Measurements from ENCODE around the gene SMG9.
"Not testable (repeated sequence)": the region's sequence is repeated elsewhere in the genome, so short reads cannot be mapped to it uniquely, and the experiment has no call there.

Gene SMG9

DNA sequence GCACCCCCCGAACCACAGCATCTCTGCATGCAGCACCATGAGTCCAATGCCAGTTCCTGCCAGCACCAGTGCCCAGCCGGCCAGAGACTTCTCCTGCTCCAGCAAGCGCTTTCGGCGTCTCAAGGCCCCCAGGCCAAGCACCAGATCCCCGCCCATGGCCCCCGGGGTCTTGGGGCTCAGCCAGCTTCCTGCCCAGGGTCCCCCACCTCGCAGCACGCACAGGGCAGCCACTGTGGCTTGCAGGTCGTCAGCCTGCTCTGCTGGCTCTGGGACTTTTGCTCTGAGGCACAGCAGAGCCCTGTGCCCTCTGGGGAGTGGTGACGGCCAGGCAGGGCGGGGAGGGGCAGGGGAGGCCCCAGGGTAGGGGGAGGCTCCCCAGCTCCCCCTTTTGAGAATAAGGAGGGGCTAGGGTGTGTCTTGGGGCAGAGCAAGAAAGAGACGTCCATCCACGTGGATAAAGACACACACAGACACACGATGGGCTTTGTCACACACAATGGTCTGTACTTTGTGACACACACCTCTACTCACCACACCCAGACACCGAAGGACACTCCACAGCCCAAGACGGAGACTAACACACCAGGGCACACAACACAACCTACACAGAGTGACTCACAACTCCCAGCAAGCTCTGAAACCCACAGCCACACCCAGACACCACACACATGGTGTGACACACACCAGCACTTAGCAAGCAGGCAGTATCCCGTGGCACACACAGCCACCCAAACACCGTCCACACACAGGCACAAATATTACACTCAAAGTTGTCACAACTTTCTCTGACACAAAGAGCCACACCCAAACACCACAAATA, 26.2 kb upstream of the SMG9 start, which contains the start of gene KCNN4:
Gene KCNN4, minus strand, starts transcription at position 268 of the 820 bp plus-strand sequence. Its CDS starts 112 bp downstream, at position 156.
- no peak for DNase-seq (ENCODE audit: low read depth)

GRCh38 chr19:43779820-43780219, 25.1 kb upstream of the SMG9 start:
- no peak for DNase-seq (ENCODE audit: low read depth)

- no peak for DNase-seq (ENCODE audit: low read depth)
Measured at GRCh38 chr19:43779147-43779819, 24.5 kb upstream of the SMG9 start.

DNA sequence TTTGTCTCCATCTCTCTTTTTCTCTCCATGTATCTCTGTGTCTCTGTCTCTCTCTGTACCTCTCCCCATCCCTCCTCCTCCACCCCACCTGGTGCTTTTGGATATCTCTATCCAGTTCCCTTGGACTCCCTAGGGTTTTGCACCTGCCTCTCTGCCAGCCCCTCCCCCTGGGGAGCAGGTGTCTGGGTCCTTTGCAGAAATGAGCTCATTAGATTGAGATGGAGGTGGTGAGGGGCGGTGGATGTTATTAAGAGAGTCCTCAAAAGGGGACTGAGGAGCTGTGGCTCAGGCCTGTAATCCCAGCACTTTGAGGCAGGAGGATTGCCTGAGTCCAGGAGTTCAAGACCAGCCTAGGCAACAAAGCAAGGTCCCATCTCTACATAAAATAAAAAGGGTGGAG, 23.9 kb upstream of the SMG9 start:
- DNase-seq (ENCODE audit: low read depth) = no peak

DNA sequence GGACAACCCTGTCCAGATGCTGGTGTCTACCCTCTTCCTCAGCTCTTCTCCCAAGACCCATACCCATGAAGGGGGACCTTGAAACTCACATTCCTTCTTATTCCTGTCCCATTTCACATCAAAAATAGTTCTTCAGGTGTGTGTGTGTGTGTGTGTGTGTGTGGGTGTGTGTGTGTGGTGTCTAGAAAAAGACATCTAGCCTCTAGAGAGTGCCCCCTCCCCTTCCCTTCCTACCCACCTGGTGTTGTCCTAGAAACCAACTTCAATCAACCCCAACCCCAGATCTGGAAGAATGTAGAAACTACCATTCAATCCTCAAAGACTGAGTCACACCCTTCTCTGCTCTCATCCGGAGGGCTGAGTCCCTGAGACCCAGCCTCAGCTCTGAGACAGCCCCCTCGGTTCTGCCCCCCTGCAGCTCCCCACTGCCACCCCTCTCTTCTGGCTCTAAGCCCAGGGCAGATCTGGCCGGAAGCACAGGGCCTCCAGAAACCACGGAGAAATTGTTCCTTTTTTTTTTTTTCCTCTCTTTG, 22.5 kb upstream of the SMG9 start:
- no peak for DNase-seq (ENCODE audit: low read depth)

DNA sequence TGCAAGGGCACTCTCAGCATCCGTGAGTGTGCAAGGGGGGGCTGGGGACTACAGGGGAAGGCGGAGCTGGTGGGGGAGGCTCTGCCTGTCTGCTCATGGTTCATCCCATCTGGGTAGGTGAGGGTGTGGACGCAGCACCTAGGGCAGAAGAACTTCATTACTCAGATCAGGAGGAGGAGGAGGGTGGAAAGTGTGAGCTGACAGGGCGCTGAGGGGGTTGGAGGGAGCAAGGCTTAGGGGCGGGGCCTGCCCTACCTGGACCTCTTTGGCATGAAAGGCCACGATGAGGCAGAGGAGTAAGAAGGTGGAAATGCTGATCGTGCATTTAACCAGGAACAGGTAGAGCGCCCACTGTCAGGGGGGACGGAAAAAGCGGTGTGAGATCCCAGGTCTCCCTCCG, 21.5 kb upstream of the SMG9 start:
- no peak for DNase-seq (ENCODE audit: low read depth)

GRCh38 chr19:43775299-43775890, 20.6 kb upstream of the SMG9 start:
- DNase-seq (ENCODE audit: low read depth) = no peak

GRCh38 chr19:43774940-43775258, 20.1 kb upstream of the SMG9 start:
- DNase-seq (ENCODE audit: low read depth) = not testable (repeated sequence)

DNA sequence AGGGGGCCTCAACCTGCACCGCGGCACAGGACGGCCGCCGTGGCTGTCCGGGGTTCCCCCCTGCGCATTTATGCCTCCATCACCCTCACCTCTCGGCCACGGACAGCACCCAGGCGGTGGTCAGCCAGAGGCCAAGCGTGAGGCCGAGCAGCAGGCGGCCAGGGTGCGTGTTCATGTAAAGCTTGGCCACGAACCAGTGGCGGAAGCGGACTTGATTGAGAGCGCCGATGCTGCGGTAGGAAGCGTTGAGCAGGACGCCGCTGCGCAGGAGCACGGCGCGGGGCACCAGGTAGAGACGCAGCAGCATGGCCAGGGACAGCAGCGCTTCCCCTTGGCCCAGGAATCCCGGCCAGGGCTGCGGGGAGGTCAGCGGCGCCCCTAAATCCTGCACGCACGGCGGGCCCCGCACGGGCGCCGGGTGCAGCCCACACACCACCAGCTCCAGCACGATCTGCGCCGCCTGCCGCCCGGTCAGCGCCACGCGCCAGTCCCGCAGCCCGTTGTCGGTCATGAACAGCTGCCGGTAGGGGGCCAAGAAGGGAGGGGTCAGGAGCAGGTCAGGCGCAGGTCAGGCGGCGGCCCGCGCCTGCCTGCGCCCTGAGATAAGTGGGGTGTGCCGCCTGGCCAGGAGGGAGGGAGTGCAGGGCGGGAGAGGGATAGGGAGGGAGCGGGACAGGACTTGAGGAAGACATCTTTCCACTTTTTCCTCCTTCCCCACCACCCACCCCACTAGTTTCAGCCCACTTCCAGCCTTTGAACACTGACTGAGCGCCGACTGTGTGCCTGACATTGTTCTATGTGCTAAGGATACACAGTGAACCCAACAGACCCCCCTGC, 19.6 kb upstream of the SMG9 start:
- DNase-seq (ENCODE audit: low read depth) = no peak

- no peak for DNase-seq (ENCODE audit: low read depth)
Measured at GRCh38 chr19:43773725-43774102, 19.0 kb upstream of the SMG9 start.

GRCh38 chr19:43769256-43769655, 14.5 kb upstream of the SMG9 start:
- no peak for DNase-seq (ENCODE audit: low read depth)

GRCh38 chr19:43768273-43769050, 13.7 kb upstream of the SMG9 start:
- no peak for DNase-seq (ENCODE audit: low read depth)

DNA sequence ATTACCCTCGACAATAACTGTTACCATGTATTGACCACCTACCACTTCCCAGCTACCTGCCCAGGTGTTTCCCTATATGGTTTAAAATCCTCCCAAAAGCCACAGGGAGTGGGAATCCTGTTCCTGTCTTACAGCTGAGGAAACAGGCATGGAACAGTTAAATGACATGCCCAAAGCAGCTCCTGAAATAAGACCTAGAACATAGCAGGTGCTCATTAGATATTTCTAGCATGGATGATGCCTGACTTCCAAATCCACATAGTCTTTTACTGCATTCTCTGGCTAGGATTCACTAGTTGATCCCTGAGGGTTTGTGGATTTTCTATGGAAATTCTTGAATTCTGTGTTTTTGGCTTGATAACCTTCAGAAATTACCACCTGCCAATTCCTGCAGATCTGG, 13.1 kb upstream of the SMG9 start:
- DNase-seq (ENCODE audit: low read depth) = no peak

DNA sequence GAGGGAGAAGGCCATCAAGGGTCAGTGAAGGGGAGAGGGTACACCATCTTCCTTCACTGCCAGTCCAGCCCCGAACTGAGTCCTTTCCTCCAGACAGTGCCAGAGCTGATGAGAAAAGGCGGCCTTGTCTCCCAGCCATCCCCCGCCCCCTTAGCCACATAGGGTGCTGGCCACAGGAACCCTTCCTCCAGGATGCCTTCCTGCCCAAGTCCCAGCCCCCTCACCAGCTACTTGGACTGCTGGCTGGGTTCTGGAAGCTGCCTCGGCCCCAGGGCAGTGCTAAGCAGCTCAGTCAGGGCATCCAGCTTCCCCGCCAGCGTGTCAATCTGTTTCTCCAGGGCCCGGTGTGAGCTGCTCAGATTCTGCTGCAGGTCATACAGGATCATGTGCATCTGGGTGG, 12.6 kb upstream of the SMG9 start:
- no peak for DNase-seq (ENCODE audit: low read depth)

DNA sequence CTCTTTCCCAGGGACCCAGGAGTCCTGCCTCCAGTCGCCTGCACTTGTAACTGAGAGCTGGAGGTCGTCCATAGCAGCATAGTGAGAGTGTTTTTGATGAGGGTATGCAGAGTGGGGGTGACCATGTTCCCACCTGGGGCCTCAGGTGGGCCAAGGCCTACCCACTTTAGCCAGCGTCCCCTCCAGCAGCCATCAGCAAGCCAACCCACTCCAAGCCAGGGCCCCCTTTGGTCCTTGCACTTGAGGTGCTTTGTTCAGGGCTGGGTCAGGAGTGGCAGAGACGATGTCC, 11.9 kb upstream of the SMG9 start:
- no peak for DNase-seq (ENCODE audit: low read depth)

DNA sequence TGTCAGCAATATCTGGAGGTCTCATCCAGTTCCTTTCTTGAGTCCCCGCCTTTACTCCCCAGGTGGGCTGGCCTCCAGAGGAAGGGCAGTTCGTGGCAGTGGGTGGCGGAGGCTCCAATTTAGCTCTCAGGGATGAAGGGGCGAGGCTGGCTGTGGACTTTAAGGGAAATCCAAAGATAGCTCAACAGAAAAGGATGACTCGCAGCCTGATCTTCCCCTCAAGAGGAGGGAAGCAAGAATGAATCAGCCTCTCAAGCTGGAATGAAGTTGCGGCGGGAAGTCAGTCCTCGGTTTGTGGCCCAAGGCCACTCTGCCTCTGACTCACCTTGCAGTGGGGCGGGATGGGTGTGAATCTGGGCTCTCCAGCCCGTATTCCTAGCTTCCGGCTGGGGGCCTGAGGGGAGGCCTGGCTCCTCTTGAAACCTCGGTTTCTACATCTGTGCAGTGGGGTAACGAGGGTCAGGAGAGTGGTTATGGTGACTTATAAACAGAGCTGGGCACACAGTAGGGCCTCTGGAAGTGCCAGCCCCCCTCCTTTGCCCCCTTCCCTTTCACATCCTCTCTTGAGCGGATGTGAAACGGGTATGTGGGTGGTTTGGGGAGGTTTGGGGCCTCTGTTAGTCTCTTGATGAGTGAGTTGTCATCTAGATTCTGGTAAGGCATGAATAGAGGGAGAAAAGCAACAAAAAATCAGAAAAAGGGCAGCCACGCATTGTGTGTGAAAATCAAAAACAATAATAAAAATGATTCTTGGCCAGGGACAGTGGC, 10.5 kb upstream of the SMG9 start:
- DNase-seq (ENCODE audit: low read depth) = peak; percentile 87

DNA sequence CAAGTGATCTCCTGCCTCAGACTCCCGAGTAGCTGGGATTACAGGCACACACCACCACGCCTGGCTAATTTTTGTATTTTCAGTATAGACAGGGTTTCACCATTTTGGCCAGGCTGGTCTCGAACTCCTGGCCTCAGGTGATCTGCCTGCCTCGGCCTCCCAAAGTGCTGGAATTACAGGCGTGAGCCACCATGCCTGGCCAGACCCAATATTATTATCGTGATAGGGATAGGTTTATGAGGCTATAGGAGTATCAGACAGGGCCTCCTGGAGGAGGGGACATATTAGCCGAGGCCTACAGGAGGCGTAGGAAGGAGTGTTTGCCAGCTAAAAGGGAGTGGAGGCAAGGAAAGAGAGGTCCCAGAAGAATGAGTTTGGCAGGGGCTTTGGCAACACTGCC, 9.9 kb upstream of the SMG9 start:
- not testable (repeated sequence) for DNase-seq (ENCODE audit: low read depth)

DNA sequence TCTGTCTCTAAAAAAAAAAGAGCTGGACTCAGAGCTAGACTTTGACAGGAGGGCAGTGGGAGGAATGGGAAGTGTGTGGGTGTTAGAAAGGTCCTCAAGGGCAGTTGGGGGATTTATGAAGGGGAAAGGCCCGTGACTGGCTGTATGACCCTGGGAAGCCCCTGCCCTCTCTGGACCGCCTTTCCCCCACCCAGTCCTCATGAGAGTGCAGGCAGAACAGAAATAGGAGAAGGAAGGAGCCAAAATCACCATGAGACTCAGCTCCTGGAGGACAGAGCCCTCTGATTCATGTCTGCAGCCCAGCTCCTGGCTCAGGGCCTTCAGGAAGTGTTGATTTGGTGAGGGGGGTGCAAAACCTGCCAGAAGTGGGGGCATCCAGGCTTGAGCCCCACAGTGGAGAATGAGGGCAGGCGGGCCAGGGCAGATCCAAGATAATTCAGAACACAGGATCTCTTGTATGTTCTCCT, 8.7 kb upstream of the SMG9 start:
- no peak for DNase-seq (ENCODE audit: low read depth)

- DNase-seq (ENCODE audit: low read depth) = no peak
Measured at GRCh38 chr19:43762814-43763213, 8.1 kb upstream of the SMG9 start.

GRCh38 chr19:43760941-43761340, 6.2 kb upstream of the SMG9 start:
- DNase-seq (ENCODE audit: low read depth) = no peak

- DNase-seq (ENCODE audit: low read depth) = no peak
Measured at GRCh38 chr19:43759515-43759914, 4.8 kb upstream of the SMG9 start.

Measured in GM04503 (cell line).